Activated CD4-positive, alpha-beta T cell treated with anti-CD3 and anti-CD28 coated beads for 1 hour (primary cell): Measurements from ENCODE around the gene AMBP.

ENCODE experiments used
- DNase-seq: peaks from one replicate; pipeline ENCODE4 v3.0.0-alpha.2; 2020

Gene AMBP

DNA sequence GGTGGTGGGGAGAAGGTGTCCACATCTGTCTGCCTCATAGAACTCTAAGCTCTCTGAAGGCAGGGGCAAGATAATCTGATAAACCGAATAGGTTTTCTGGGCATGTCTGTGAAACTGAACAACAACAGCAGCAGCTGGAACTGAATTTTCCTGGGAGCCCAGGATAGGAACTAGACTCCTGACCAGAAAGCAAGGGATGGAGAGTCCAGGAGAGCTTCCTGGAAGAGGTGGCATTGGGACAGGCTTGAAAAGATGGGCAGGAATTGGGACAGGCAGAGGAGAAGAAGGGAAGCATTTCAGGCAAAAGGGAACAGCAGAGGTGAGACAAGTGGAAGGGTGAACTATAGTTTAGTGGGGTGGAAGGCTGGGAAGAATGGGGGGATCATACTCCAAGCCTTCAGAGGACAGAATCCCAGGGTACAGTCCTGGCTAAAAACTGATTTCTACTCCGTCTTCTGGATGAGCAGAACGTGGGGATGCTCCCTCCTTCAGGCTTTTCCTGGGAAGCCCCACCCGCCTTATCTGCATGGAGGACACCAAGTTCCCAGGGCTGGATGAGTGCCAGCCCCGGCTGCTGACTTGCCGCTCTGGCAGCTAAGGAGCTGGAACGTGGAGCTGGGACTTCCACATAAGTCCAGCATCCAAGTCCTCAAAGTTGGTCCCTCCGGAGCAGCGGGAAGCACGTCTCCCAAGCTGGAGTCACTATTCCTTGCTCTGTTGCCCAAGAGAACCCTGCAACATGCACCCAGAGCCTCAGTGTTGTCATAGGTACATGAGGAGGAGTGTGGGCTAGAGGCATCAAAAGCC lies 34.9 kb upstream of the AMBP start:
- no peak for DNase-seq

GRCh38 chr9:114112325-114112724 lies 34.2 kb upstream of the AMBP start:
- no peak for DNase-seq

DNA sequence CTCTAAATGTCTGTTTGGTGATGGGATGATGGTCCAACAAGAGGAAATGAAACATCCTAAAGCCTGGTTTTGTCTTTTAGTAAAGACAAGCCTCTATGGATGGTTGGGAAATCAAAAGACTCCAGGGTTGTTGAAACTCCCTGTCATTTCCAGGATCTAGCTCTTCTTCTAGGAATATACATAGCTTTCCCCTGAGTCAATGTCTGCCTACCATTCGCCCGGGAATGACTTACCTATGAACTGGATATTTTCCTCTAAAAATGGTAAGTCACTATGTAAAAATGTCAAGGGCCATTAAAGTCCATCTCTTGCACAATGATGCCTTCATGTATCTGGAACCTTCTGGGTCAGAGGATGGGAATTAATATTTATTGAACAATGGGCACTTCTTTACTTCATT lies 32.1 kb upstream of the AMBP start:
- DNase-seq = no peak

DNA sequence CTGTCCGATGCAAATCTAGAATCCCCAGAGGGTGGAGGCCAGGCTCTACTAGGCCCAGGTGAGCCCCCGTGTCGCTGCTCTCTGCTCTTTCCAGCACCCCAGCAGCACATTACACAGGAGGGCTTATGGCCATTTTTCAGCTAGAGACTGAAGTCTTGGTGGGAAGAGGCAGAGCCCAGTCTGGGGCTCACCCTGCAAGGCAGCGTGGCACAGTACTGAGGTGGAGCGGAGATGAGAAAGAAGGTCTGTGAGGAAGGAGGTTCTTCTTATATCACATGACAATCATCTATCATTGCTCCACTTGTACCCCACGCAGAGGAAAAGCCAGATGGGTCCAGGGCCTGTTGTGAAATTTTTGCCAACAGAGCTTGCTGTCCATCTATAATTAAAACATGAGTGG lies 31.0 kb upstream of the AMBP start:
- DNase-seq = no peak

DNA sequence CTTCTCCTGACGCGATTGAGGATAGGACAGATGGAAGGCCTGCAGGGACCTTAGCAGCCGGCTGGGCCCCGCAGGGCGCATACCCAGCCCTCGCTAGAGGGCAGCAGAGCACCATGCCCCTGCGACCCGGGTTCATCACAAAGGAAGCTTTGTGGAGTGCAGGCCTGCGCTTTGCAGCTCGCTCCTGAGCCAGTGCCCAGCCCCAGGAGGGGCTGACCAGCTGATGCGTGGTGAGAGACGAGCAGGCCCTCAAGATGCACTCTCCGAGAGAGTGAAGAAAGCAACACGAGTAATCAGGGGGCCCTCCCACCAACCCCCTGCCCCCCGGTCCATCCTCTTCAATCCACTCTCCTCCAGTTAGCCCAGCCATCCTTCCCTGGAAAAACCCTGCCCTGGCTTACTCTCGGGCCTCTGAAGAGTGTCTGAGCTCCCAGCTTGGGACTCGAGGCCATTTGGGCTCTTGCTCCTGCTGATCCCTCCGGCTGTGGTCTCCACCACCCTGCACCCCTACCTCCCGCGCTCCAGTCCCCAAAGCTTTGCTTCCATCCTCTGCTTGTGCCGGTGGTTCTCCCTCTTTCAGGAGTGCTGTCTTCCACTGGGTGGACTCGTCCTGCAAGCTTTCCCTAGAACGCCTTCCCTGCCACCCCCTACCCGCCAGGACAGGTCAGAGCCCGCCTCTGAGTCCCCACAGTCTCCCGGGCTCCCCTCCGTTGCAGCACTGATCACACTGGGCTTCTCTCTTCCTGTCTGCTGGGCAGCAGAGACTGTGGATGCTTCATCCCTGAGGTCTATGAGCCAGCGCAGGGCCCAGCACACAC lies 30.1 kb upstream of the AMBP start:
- peak; percentile 19 for DNase-seq

GRCh38 chr9:114107286-114108001 lies 29.3 kb upstream of the AMBP start:
- no peak for DNase-seq

GRCh38 chr9:114105236-114105635 lies 27.1 kb upstream of the AMBP start:
- DNase-seq = no peak

GRCh38 chr9:114102484-114102883 lies 24.4 kb upstream of the AMBP start:
- no peak for DNase-seq

GRCh38 chr9:114100536-114100935 lies 22.4 kb upstream of the AMBP start:
- no peak for DNase-seq

- no peak for DNase-seq
Observed at GRCh38 chr9:114099669-114100270, 21.7 kb upstream of the AMBP start.

- DNase-seq = no peak
Observed at GRCh38 chr9:114098936-114099668, 21.0 kb upstream of the AMBP start, which contains the start of gene KIF12. Gene KIF12, minus strand, starts transcription at chr9:114099292. Its CDS starts 16 bp downstream, at chr9:114099276.

GRCh38 chr9:114098021-114098935 lies 20.2 kb upstream of the AMBP start:
- DNase-seq = no peak

- DNase-seq = no peak
Observed at GRCh38 chr9:114097613-114098020, 19.5 kb upstream of the AMBP start.

DNA sequence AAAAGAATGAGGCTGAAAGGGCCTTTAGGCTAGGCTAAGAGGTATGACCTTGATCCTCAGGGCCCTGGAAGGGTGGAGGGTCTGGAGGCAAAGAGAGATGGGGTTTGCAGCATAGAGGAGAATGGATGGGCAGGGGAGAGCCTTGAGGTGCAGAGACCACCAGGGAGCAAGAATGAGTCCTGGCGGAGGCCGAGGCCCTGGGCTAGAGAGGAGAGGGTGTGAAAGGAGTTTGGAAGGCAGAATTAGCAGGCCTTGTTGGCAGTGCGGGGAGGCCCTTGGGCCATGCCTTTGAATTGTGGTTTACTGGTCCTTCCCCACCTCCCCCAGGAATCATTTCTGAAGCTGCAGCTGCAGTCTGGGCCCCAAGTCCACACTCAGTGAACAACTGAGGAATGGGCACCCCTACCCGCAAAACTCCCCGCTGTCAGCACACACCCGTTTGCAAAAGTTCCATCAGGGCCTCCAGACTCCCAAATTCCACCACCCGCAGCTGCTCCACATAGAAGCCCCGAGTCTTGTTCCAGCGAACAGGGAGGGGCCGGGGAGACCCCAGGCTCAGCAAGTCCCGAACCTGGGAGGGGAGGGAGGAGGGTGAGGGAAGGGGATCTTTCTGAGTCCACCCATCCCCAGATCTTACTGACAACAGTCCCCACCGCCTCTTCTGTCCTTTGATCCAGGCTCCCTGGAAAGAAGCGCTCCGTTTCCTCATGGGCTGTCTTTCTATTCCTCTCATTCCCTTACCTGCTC lies 18.9 kb upstream of the AMBP start:
- no peak for DNase-seq

GRCh38 chr9:114096041-114096511 lies 18.0 kb upstream of the AMBP start:
- no peak for DNase-seq

DNA sequence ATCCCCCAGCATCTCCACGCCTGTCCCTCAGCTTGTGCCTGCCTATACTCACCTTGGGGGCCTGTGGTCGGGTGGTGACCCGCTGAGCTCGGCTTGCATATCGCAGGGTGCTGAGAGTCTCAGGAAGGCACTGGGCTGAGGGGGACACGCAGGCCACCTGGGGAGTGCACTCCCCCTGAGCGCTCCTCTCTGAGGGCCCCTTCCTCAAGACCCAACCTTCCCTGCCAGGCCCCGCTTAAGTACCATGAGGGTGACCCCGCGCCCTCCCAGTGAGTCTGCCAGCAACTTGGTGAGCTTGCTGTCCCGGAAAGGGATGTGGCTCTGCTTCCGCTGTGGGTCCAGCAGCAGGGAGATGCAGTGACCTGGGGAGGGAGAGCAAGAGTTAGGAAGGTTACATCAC lies 16.9 kb upstream of the AMBP start:
- no peak for DNase-seq

GRCh38 chr9:114093761-114094505 lies 15.8 kb upstream of the AMBP start:
- no peak for DNase-seq

DNA sequence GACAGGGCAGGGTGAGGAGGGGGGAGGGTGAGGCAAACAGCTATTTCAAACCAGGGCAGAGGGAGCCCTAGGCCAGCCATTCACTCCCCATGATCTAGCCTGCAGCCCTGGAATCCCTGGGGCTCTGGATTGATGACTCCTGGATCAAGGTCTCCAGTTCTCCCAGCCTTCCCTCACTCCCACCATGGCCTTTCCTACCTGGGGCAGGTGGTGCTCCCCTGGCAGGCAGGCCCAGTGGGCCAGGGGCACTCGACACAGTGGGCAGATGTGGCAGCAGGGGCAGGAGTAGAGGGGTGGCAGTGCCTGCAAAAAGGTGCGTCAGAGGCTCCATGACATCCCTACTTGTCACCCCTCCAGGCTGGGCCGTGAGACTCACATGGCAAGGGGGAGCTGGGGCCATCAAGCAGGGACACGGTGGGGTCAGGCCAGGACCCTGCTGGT lies 15.0 kb upstream of the AMBP start:
- no peak for DNase-seq

DNA sequence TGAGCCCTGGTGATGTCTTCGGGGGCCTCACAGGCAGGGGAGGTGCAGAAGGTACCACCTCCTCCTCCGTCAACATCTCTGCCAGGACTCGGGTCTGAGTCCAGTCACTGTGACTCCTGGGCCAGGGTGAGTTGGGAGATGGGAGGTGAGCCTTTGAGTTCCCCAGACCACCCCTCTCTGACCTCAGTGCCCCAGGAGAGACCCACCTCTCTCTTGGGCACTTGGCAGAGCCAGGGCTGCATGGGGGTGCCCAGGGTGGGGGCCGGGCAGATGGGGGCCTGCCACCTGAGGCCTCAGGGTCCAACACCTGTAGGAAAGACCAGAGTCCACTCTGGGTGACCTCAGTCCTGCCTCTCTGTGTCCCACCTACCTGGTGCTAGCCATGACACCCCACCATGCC lies 14.2 kb upstream of the AMBP start:
- no peak for DNase-seq
